Measurements from ENCODE around the gene TDRD15.
"Not testable (repeated sequence)": the region's sequence is repeated elsewhere in the genome, so short reads cannot be mapped to it uniquely, and the experiment has no call there.

Gene TDRD15
- 0 to 2.6 (median 0) reads per million in 17 experiments for total RNA-seq

DNA sequence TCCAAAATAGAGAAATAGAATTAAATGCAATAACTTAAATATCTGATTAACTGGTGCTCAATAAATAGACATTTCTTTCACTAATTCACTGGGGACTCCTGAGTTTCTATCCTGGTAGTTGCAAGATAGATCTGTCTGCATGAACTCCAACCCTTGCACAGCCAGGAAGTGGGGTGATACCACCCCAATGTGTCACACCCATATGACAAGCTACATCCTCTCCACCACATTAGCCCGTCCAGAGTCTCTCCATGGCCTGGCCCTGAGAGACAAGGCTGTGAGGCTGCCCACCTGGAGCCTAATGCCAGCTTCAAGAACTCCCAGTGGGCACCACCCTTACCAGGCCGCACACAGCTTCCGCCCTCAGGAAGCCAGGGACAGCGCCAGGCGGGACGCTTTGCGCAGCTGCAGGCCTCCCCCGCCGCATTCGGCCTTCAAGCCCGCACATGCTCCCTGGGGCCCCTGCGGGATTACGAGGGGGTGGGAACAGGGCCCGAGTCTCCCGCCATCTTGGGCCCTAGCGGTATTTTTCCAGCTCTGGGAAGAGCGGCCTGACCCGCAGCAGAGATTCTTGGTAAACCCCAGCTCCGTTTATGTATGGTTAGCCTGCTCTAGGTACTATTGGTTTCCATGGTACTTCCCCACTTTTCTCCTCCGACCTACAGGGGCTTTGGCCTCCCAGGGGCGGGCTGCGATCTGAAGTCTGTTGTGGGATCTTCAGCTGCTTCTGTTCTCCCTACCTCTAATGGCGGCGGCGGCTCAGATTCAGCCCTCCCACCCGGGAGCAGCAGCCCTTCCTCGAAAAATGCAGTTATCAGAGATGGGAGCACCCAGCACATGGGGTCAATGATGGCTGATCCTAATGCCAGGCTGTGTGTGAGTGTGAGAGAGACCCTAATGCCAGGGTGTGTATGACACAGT is at the start of gene TDRD15:
Gene TDRD15 (plus strand): TSS at position 496 of the 921 bp plus-strand sequence. CDS start 13,500 bp downstream, outside the sequence.
- no peak for DNase-seq

DNA sequence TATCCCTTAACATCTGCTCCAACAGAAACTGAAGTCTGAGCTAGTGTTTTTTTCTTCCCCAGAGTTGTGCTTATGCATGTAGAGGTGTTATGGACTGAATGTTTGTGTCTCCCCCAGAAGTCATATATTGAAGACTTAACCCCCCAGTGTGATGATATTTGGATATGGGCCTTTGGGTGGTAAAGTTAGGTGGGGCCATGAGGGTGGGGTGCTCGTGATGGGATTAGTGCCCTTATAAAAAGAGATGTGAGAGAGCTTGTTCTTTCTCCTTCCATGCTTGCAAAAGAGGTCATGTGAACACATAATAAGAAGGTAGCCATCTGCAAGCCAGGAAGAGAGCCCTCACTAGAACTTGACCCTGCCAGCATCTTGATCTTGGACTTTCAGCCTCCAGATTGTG is 45.5 kb upstream of the TDRD15 start:
- DNase-seq, result no peak

DNA sequence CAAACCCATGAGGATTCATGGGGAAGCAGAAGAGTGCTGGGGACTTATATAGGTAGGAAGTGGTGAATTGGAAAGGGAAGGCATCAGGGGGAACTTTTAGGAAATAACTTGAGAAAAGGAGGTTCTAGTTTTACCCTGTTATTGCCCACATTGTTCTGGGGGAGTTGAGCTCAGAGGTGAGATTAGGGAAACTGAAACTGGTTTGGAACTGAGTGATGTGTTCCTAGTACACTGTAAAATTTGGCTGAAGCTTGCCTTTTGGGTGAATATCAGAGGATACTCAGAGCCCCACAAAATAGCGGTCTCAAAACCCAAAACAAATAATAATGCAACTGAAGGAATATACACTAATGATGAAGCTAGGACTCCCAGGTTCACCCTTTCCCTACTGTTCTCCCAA is 40.3 kb upstream of the TDRD15 start:
- DNase-seq, result no peak

DNA sequence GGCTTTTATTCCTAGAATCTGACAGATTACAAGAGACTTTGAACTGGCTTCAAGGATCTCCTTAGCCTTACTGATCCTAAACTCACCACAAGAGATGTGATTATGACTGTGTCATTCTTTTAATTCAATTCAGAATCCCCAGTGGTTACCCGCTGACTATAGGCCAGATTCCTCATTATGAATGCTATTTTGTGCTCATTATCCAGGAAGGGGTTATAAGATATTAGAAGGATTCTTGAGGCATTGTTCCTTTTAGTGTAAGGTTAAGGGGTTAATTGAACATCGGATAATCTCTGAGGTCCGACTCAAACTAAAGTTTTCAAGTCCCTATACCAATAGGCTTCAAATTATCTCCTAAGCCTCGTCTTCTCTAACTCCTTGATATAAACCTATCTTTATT is 39.4 kb upstream of the TDRD15 start:
- no peak for DNase-seq

DNA sequence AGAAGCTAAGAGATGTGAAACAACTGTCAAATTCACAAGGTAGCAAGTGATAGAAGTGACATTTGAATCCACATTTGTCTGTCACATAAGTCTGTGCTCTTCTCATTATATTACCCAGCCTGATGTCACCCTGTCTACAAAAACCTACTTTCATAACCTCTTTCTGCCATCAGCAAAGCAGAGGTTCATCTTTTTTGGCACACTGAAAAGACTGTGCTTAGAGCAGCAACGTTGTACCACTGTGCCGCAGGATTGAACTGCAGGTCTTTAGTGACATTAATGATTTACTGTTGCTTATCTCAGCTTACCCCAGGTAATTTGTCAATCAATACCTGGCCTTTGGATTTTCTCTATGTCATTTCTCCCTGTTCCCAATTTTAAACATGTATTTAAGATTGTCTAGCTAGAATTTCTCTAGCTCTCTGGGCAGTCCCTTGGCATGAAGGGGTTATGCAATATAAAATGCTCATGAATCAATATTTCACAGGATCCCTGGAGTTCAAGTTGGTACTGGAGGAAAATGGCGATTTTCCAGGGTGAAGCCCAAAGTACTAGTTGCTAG is 31.4 kb upstream of the TDRD15 start:
- DNase-seq, result no peak

DNA sequence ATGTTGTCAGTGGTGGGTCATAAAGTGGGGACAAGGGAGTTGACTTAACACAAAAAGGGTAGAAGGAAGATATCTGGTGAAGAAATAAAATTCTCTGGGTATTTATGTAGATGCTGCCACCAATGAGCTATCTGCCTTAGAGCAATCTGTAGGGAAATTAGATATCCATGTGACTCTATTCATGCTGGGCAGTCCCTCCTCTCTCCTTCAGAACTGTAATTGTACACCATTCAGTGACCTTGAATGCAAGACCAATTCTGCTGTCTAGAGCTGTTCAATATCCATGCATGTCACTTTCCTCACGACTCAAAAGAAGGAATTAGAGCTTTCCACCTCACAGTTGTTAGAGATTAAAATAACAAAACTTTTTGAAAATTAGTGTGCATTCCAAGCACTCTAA is 28.6 kb upstream of the TDRD15 start:
- no peak for DNase-seq

DNA sequence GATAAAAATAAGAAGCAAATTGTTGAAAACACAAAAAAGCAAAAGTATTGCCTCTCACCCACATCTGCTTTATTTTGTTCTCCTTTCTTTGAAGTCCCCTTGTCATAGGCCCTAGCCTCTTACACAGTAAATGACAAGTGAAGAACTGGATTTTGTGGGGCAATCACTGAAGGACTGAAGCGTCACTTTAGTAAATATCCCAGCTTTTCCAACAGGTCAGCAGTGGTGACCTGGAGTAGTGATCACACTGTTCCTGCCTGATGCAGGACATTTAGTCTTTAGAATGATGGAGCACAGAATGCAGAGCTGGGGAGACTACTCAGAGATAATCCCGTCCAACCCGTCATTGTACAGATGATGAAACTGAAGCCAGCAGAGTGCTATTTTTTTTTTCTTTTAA is 28.1 kb upstream of the TDRD15 start:
- DNase-seq, result no peak

DNA sequence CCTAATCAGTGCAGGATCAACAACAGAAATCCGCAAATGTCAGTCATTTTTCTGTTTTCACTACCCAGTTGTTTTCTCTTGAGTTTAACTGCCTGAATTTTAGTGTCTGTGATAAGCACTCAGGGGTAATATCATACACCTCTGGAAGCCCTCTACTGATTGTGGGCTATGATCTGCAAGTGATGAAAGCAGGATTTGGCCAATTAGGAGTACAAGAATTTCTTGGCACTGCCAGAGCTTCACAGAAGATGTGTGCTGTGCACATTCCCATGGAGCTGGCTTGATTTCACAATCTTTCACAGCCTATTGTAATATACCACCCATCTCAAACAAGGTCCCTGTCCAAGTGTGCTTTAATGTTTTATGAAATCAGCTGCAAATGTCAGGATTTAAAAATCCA is 27.3 kb upstream of the TDRD15 start:
- DNase-seq, result no peak

DNA sequence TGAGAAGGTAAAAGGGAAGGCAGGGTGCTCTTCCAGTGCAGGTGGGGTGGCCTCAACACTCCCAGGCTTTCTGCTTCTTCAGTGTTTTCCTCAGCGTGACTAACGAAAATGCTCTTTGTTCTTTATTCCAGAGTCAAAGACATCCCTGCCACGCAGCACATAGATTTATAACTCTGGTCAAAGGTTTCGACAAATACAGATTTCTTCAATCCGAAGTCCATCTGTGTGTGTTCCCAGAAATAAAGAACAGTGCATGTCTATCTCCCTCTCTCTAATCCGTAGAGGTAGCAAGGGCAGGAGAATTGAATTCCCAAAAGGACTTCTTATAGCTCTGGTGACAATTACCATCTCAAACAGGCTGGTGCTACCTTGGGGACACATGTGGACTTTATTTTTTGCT is 26.4 kb upstream of the TDRD15 start:
- no peak for DNase-seq

DNA sequence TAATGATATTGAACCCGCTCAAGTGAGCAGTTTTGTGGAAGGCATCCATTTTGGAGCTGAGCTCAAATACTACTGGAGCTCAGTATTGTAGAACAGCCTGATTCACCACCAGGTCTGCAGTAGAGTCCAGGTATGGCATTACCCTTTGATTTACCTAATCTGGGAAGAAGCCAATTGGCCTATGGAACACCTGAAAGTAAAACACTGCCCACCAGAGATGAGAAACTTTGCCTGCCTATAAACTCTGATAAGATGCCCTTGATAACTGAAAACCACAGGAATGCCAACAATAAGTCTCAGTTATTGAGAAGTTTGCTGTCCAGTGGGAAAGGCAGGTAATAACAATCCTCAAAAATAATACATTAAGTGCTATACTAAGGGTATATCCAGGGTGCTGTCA is 25.5 kb upstream of the TDRD15 start:
- no peak for DNase-seq

DNA sequence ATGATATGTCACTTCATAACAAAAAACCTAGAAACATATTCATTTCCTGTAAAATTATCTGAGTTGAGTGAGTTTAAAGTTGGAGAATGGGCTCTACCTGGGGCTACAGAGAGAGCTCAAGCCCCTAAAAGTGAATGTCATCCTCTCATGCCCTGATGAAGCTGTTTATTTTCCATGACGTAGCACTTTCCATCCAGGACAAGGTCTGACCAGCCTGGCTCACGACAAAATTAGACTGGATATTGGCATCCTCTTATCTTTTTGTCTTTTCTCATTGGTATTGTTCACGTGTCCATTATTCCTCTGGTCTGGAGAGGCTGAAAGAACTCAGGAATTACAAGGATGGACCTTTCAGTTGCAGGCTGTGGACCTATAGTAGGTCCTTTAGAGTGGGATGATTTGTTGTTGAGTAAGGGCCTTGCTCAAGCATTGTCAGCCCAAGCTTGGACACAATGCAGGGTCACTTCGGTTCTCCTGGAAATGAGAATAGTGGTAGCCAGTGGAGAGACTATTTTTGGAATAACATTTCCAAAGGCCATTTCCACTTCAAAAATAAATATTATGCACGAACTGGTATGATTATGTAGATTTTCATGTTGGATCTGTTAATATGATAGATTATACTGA is 24.4 kb upstream of the TDRD15 start:
- DNase-seq, result no peak

DNA sequence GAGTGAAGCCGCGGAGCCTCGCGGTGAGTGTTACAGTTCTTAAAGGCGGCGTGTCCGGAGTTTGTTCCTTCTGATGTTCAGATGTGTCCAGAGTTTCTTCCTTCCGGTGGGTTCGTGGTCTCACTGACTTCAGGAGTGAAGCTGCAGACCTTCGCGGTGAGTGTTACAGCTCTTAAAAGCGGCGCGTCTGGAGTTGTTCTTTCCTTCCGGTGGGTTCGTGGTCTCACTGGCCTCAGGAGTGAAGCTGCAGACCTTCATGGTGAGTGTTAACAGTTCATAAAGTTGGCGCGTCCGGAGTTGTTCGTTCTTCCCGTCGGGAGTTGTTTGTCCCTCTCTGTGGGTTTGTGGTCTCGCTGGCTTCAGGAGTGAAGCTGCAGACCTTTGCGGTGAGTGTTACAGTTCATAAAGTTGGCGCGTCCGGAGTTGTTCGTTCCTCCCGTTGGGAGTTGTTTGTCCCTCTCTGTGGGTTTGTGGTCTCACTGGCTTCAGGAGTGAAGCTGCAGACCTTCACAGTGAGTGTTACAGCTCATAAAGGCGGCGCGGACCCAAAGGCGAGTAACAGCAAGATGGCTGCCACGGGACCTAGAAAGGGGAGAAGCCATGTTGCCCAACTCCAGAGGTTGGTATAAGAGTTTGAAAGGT is 22.1 kb upstream of the TDRD15 start:
- DNase-seq, result not testable (repeated sequence)

DNA sequence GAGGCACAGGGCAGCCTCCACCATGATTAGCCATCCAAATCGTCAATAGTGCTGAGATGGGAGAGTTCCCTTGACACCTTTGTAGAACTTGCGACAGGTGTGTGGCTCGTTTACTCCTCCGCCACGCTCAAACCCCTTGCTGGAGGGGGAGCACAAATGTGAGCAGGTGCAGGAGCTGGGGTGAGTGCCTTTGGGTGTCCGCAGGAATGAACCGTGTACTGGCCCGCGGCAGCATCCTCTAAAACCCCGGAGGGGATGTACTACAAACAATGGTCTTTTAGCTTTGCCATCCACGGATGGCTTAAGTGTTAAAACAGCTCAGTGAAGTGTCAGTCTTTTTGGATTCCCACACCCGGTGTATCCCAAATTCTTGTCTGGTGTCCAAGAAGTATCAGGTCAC is 21.4 kb upstream of the TDRD15 start:
- no peak for DNase-seq

DNA sequence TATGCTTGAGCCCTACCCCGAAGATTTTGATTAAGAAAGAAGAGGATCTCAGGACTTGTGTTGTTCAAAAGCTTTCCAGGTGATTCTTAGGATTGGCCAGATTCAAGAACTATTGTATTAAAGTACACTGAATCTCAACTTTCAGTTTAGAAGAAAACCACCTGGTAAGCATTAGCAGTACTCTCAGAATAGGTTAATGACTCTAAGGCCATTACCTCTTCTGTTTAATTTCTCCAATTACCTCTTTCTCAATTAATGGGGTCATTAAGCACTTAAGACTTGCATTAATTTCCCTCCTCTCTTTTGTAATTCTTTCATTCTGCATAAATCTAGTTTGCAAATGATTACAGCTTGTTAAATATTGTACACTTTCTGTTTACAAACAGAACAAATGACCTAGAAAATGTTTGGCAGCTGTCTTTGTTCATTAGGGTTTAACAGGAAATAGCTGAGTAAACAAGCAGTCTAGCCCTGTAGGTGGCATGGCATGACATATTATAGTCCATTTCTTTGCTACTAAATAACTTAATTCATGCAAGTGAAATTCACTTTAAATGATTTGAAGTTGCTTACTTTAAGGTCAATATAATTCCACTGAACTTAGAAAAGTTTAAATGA is 20.4 kb upstream of the TDRD15 start:
- DNase-seq, result no peak

DNA sequence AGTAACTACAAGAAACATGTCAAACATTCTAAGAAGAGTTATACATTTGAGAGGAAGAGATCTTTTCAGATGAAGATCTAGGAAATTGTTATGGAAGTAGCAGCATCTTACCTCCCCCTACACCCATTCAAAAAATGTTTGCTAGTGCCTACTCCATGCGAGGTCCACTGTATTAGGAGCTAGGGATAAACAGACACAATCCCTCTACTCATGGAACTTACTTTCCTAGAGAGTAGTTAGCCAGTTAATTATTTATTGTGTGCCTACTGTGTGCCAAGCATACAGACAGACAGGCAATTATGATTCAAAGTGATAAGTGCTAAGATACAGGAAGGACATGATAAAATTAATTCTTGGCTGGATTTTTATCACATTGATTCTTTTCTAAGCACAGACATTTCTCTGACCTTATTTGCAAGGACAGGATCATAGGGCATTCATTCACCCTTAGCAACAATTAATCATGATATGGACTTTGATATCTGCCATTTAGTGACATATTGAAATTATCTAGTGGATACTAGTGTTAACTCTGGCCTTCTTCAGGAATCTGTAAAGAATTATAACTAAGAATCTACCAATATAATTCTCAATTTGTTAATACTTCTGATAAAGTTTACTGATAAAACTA is 19.6 kb upstream of the TDRD15 start:
- no peak for DNase-seq

DNA sequence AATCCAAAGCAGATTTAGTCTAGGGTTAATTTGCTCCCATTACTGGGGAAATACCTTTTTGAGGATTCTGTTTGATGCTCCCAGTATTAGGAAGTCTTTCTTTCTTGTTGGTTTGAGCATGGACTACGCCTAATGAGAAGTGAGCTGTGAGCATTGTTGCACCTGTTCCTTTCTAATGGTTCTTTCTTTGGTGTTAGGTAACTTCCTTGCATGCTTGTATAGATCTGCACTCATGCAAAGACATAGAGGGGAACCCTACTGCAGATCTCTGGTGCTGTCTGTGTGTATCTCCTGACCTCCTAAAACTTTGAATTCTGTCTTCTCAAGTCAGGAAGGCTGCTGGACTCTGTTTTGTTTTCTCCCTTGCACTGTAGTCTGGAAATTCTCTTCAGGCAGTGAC is 12.8 kb upstream of the TDRD15 start:
- no peak for DNase-seq

DNA sequence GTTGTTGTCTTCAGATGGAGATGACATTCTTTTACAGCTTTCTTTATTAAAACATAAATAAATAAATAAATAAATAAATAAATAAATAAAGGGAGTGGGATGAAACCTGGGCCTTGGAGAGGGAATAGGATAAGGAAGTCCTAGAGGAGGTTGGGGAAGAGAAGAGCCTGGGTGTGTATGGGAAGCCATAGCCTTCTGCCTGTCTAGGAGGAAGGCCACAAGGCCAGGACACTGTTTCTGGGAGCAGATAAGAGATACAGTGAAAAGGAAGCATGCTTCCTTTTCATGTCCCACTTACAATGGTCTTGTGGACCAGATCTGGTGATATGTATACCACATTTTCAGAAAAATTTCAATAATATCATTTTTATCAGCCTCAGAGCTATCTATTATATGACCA is 6.1 kb upstream of the TDRD15 start:
- DNase-seq, result no peak

DNA sequence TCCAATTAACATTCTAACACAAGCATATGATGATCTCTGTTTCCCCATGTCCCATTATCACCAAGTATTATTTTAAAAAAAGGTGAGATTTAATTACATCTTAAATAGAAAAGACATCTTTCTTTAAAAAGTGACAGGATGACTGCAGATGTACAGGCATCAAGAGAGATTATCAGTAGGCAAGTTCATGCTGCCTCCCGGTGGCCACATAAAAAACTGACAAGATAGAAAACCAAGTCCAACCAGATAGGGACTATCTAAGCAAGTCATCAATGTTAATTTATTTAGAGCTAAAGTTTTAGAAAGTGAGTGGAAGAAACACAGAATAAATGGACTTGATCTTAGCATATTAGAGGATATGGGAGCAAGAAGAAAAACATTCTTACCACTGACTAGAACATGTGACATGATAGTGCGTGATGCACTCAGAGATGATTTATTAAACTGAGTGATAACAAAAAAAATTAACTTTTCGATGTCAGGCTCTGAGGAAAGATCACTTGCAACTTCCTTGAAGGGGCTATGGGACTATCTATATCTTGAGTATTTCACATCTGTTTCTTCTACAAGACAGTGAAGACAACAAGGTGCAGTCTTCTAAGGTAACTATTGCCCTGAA is 5.4 kb upstream of the TDRD15 start:
- peak; percentile 26 to 52 (median 42) for DNase-seq

DNA sequence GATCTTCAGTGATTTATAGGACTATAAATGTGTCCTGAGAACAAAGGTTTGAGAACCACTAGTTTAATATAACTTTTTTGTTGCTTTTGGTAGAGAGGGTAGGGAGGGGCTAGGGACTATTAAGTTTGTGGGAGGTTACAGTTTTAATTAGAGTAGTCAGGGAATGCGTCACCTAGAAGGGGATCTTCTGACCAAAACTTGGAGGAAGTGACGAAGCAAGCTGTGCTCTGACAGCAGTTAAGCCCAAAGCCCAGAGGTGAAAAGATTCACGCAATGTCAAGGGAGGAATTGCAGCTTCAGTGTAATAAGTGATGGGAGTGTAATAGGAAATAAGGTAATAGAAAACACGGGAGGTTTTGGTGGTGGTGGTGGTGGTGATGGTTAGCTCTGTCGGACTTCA is 8.1 kb downstream of the TDRD15 start:
- DNase-seq, result no peak

DNA sequence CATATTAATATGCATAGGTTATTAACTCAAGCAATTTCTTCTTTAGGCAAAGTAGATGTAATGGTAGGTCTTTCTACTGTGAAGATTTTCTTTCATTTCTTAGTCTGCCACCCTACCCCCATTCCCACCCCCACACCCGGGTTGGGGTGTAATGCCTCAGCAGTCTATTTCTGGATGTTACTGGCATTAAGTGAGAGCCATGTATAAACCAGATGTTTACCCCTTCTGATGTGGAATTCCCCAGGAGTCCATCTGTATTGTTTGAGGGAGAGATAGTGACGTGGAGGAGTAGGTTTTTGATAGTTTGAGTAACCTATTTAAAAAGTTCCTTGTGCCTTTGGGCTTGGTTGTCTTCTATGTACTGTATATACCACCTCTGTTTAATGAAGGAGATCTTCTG is 11.8 kb downstream of the TDRD15 start:
- DNase-seq, result no peak

DNA sequence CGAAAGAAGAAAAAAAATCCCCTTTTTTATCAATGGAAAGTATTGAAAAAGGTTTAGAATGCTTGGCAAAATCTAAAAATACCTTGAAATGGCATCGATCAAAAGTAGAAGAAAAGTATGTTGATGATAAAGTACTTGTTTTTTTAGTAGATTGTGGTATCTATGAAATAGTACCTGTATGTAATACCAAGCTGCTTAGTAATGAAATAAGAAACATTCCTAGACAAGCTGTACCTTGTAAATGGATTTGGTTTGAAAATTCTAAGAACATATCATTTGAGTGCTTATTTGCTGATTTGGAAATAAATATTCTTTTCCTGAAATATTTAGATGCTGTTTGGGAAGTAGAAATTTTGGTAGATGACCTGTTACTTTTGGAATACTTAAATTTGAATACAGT is 18.4 kb downstream of the TDRD15 start:
- DNase-seq, result no peak

DNA sequence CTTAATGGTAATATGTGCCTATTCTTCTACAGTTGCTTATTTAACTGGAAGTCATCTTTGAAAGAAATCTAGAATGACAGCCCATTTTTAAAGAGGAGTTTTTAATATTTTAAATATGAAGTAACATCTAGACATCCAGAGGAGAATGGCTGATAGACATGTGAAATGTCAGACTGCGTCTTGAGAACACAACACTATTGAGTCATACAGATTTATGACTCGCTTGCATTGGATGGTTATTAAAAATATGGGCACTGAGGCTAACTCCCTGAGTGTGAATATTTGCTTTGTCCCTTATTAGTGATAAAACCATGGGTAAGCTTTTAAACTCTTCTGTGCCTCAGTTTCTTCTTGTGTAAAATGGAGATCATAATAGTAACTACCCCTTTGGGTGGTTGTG is 22.9 kb downstream of the TDRD15 start:
- DNase-seq, result no peak

Measured in suppressor macrophage (primary cell).